Skeletal muscle tissue (tissue), 4 donors: Measurements from ENCODE around the gene ADGRD1. TPM values are rescaled to one million over a fixed set of nuclear protein-coding genes. Genes with fewer than 3 reads are reported as not detected.
A peak's percentile ranks its signal among the peaks of the same experiment; 100 is the strongest.
"Not testable (repeated sequence)": the region's sequence is repeated elsewhere in the genome, so short reads cannot be mapped to it uniquely, and the experiment has no call there.

Experiments
- H3K27ac ChIP-seq: one replicate; pipeline ENCODE4 v1.7.0; 2013; ENCODE audit warnings: mild to moderate bottlenecking, low read depth, low read length, inconsistent platforms
- H3K27me3 ChIP-seq, 3 donors: one replicate each; pipeline ENCODE4 v1.7.0; 2013; ENCODE audit warnings: low read length in 3 of 3; ENCODE audit not compliant: control insufficient read depth in 3 of 3, insufficient read depth in 3 of 3
- H3K36me3 ChIP-seq, 3 donors: one replicate each; pipeline ENCODE4 v1.7.0; 2013; ENCODE audit warnings: low read length in 3 of 3; ENCODE audit not compliant: control insufficient read depth in 3 of 3, insufficient read depth in 3 of 3
- H3K4me1 ChIP-seq, 3 donors: one replicate each; pipeline ENCODE4 v1.7.0; 2013; ENCODE audit warnings: low read length in 3 of 3, mild to moderate bottlenecking in 3 of 3; ENCODE audit not compliant: control insufficient read depth in 3 of 3, insufficient read depth in 3 of 3
- H3K4me3 ChIP-seq, 3 donors: one replicate each; pipeline ENCODE4 v1.7.0; 2013; ENCODE audit warnings: low read length in 3 of 3
- H3K9ac ChIP-seq, 3 donors: one replicate each; pipeline ENCODE4 v1.7.0; 2013; ENCODE audit warnings: low read length in 3 of 3, mild to moderate bottlenecking in 3 of 3, moderate library complexity in 2 of 3, low read depth in 1 of 3
- H3K9me3 ChIP-seq, 3 donors: one replicate each; pipeline ENCODE4 v1.7.0; 2013; ENCODE audit warnings: low read length in 3 of 3; ENCODE audit not compliant: control insufficient read depth in 3 of 3
- total RNA-seq: library from RNA; depleted of rRNA; stranded (reverse); fragments of >200 nt; gene quantifications from one replicate; pipeline ENCODE4 v1.2.3, GENCODE V29; 2014
- donor health status: Osteomylitis.

ADGRD1 gene
- total RNA-seq, 1 donor from 2014 or later, result 7.8 TPM

DNA sequence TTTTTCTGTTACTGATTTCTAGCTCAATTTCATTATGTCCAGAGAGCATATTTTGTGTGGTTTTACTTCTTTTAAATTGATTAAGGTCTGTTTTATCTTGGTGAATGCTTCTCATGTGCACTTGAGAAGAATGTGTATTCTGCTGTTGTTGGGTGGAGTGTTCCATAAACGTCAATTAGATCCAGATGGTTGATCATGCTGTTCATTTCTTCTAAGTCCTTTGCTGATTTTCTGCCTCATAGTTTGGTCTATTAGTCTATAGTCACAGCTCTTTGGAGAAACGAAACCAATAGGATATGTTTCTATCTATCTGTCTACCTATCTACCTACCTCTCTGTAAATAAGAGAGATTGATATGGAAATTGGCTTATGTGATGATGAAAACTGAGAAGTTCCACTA lies 17.1 kb upstream of the ADGRD1 start:
- Histone ChIP-seq H3K27ac (no peak overlapping the region), H3K9ac (no peak overlapping the region), H3K9me3 (no peaks in the 10 kb centered on the region), H3K4me3 (no peak overlapping the region), H3K27me3 (peaks cover 2 to 13% (median 9%) of the 10 kb centered on the region in 3 donors), H3K4me1 (peaks cover 0 to 3% (median 0%) of the 10 kb centered on the region in 3 donors), H3K36me3 (no peaks in the 10 kb centered on the region)

DNA sequence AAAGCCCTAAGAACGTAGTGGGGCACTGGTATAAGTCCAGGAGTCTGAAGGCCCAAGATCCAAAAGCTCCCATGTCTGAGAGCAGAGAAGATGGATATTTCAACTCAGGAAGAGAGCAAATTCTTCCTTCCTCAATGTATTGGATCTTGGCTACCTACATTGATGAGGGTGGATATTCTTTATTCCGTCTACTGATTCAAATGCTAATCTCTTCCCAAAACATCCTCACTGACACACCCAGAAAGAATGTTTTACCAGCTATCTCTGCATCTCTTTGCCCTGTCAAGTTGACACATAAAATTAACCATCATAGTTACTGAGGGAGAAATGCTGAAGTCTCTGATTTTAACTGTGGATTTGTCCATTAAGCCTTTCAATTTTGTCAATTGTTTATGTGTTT lies 16.6 kb upstream of the ADGRD1 start:
- Histone ChIP-seq H3K27me3 (peaks cover 2 to 12% (median 9%) of the 10 kb centered on the region in 3 donors), H3K9me3 (no peaks in the 10 kb centered on the region), H3K36me3 (no peaks in the 10 kb centered on the region), H3K9ac (no peak overlapping the region), H3K4me3 (no peak overlapping the region), H3K27ac (no peak overlapping the region), H3K4me1 (peaks cover 0 to 3% (median 0%) of the 10 kb centered on the region in 3 donors)

DNA sequence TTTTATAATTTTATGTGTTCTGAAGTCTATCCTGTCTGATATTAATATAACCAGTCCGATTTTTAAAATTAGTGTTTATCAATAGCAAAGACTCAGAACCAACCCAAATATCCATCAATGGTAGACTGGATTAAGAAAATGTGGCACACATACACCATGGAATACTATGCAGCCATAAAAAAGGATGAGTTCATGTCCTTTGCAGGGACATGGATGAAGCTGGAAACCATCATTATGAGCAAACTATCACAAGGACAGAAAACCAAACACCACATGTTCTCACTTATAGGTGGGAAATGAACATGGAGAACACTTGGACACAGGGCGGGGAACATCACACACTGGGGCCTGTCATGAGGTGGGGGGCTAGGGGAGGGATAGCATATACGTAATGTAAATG lies 16.2 kb upstream of the ADGRD1 start:
- H3K9ac ChIP-seq, H3K9me3 ChIP-seq, H3K36me3 ChIP-seq, H3K27ac ChIP-seq, H3K4me3 ChIP-seq, H3K4me1 ChIP-seq, H3K27me3 ChIP-seq: not testable (repeated sequence)

- no peaks in the 10 kb centered on the region for H3K9me3 ChIP-seq
- H3K27me3 ChIP-seq, result peaks cover 2 to 9% (median 9%) of the 10 kb centered on the region in 3 donors
- no peak overlapping the region for H3K4me3 ChIP-seq
- no peaks in the 10 kb centered on the region for H3K4me1 ChIP-seq
- H3K27ac ChIP-seq, result no peak overlapping the region
- H3K9ac ChIP-seq, result no peak overlapping the region
- no peaks in the 10 kb centered on the region for H3K36me3 ChIP-seq
These were observed 15.5 kb upstream of the ADGRD1 start for GRCh38 chr12:130938186-130938585.

- Histone ChIP-seq H3K9ac (no peak overlapping the region), H3K4me3 (no peak overlapping the region), H3K27me3 (peaks cover 0 to 12% (median 4%) of the 10 kb centered on the region in 3 donors), H3K27ac (no peak overlapping the region), H3K36me3 (no peaks in the 10 kb centered on the region), H3K9me3 (peaks cover 0 to 3% (median 2%) of the 10 kb centered on the region in 3 donors), H3K4me1 (no peaks in the 10 kb centered on the region)
These were observed 8.8 kb upstream of the ADGRD1 start for GRCh38 chr12:130944878-130945277.

- Histone ChIP-seq H3K4me3 (no peak overlapping the region), H3K27me3 (peaks cover 0 to 12% (median 4%) of the 10 kb centered on the region in 3 donors), H3K4me1 (no peaks in the 10 kb centered on the region), H3K9me3 (peaks cover 0 to 3% (median 2%) of the 10 kb centered on the region in 3 donors), H3K27ac (peak overlapping the region; percentile 11), H3K9ac (no peak overlapping the region), H3K36me3 (no peaks in the 10 kb centered on the region)
These were observed 7.8 kb upstream of the ADGRD1 start for GRCh38 chr12:130945786-130946492.

GRCh38 chr12:130947028-130947613 lies 6.6 kb upstream of the ADGRD1 start:
- H3K27ac ChIP-seq, result no peak overlapping the region
- H3K27me3 ChIP-seq, result peaks cover 0 to 12% (median 4%) of the 10 kb centered on the region in 3 donors
- no peaks in the 10 kb centered on the region for H3K36me3 ChIP-seq
- no peak overlapping the region for H3K4me3 ChIP-seq
- no peak overlapping the region for H3K9ac ChIP-seq
- H3K4me1 ChIP-seq, result no peaks in the 10 kb centered on the region
- H3K9me3 ChIP-seq, result peaks cover 0 to 3% (median 2%) of the 10 kb centered on the region in 3 donors

DNA sequence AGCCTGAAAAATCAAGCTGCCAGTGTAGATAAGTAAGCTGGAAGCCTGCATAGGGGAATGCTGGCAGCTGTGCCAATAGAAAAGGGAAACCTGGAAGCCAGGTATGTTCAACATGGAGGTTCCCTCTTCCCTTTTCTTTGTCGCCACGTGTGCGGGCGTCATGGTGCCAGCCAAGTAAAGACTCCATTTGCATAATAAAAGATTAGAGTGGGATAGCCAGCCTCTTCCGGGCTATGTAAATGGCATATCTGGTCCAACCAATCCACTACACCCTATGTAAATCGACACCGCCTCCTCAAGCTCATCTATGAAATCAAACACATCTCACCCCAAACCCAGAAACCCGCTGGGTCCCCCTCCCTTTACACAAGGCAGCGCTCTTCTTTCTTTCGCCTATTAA lies 5.6 kb upstream of the ADGRD1 start:
- H3K9me3 ChIP-seq, result peaks cover 0 to 3% (median 2%) of the 10 kb centered on the region in 3 donors
- no peak overlapping the region for H3K9ac ChIP-seq
- no peaks in the 10 kb centered on the region for H3K36me3 ChIP-seq
- H3K4me3 ChIP-seq, result no peak overlapping the region
- H3K4me1 ChIP-seq, result peaks cover under 1 to 1% (median under 1%) of the 10 kb centered on the region in 3 donors
- peaks cover 0 to 12% (median 4%) of the 10 kb centered on the region in 3 donors for H3K27me3 ChIP-seq
- no peak overlapping the region for H3K27ac ChIP-seq

GRCh38 chr12:130948751-130949150 lies 5.0 kb upstream of the ADGRD1 start:
- Histone ChIP-seq H3K36me3 (no peaks in the 10 kb centered on the region), H3K9ac (no peak overlapping the region), H3K27me3 (peaks cover 0 to 12% (median 4%) of the 10 kb centered on the region in 3 donors), H3K9me3 (peaks cover 0 to 3% (median 2%) of the 10 kb centered on the region in 3 donors), H3K27ac (no peak overlapping the region), H3K4me1 (peaks cover 5 to 7% (median 7%) of the 10 kb centered on the region in 3 donors), H3K4me3 (no peak overlapping the region)

- Histone ChIP-seq H3K4me1 (peaks cover 14 to 16% (median 16%) of the 10 kb centered on the region in 3 donors), H3K9me3 (peaks cover 0 to 3% (median 1%) of the 10 kb centered on the region in 3 donors), H3K27me3 (peaks cover 0 to 9% (median 4%) of the 10 kb centered on the region in 3 donors), H3K27ac (no peak overlapping the region), H3K4me3 (no peak overlapping the region), H3K36me3 (no peaks in the 10 kb centered on the region), H3K9ac (no peak overlapping the region)
These were observed 3.9 kb upstream of the ADGRD1 start for GRCh38 chr12:130949806-130950205.
